ENCODE results near the gene GPX8. TPM values are rescaled to one million over a fixed set of nuclear protein-coding genes. Genes with fewer than 3 reads are reported as not detected.

Gene GPX8, protein sequence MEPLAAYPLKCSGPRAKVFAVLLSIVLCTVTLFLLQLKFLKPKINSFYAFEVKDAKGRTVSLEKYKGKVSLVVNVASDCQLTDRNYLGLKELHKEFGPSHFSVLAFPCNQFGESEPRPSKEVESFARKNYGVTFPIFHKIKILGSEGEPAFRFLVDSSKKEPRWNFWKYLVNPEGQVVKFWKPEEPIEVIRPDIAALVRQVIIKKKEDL
- 6.7 and 12.6 TPM in 2 replicates for total RNA-seq

DNA sequence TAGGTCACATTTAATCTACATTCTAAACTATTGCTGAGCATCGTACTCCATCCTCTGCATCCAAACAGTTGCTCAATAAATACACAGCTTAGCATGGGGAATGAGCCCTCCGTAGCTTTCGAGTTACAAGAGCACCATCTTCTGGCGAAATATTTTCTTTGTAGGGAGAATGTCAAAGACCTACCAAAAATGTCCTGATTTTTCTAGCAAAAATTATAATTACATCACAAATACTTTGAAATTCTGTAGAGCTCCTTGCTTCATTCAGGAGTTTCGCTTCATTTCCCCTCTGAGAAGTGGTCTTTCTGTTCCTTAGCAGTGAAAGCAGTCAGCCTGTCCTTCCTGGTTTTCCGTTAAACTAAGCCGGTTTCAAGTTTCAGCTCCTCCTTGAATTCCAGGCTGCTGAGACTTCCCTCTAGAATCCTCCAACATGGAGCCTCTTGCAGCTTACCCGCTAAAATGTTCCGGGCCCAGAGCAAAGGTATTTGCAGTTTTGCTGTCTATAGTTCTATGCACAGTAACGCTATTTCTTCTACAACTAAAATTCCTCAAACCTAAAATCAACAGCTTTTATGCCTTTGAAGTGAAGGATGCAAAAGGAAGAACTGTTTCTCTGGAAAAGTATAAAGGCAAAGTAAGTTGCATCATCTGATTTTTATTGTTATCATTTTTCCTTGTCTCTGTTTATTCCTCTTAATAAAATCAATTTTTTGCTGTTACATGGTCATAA lies at the start of gene GPX8:
Gene GPX8 (plus strand): TSS at position 409 of the 730 bp plus-strand sequence. CDS start 22 bp downstream, at position 431.
- peak; percentile 63 to 88 for DNase-seq (ENCODE audit: low read depth in 2 of 2)

DNA sequence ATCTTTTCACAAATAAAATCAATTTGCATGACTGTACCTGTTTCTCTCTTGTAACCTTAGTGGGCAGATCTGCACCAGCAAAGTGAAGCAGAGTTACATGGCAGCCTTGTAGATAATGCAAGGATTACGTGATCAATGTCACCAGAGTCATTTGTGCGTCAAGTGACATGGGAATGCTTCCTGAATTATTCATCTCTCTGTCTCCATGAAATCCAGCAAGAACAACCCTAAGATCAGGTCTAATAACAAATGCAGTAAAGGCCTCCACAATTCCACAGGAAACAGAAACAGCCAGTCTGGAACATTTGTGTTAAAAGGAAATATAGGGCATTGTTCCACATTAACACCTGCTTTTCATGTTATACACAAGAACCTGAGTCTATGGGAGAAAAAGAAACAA lies 49.8 kb upstream of the GPX8 start:
- peak; percentile 48 to 85 for DNase-seq (ENCODE audit: low read depth in 2 of 2)

DNA sequence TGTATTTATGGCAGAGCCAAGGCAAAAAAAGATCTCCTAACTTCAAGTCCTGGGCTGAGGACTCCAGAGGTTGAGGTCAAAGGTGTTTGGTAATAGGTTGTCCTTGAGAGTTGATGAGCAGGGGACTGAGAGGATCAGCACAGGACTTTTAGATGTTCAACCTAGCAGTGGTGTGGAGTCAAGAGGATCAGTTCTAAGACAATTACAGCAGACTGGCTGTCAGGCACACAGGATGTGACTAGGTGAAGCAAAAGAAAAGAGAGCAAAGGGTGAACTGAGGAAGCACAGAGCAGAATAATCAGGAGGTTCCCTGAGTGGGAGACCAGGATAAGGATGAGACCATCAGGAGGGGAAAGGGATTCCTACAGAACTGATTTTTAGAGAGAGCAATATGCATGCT lies 46.6 kb upstream of the GPX8 start:
- no peak for DNase-seq (ENCODE audit: low read depth in 2 of 2)

DNA sequence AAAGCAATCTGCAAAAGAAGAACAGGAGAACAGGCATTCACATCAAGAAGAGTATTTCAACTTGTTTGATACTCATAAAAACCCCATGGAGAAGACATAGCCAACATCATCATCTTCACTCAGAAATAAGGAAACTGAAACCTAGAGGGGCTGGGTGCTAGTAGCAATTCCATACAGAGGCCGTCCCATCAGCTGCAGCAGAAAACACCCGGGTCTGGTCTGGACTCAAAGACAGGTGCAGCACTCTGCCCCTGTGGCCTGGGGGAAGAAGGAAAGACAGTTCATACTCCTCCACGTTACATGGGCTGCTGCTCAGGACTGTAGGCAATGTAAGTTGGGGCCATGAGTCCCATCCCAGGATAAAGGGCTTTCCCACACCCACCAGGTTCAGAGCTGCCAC lies 45.9 kb upstream of the GPX8 start:
- no peak for DNase-seq (ENCODE audit: low read depth in 2 of 2)

DNA sequence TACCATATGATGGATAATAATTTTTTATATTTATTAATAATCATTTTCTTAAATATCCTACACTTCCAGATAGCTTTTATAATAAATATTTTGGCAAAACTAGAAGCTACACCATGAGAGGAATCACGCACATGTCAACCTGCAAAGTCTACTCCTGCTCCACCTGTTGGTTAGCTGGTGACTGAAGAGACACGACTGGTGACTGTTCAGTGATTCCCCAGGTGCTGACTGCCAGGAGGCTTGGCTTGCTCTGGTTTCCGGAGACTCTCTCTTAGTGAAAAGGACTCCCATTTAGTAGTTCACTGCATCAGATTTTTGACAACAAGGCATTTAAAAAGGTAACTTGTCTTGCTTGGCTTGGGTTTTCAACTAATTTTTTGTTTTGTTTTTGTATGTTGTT lies 36.6 kb upstream of the GPX8 start:
- no peak for DNase-seq (ENCODE audit: low read depth in 2 of 2)

DNA sequence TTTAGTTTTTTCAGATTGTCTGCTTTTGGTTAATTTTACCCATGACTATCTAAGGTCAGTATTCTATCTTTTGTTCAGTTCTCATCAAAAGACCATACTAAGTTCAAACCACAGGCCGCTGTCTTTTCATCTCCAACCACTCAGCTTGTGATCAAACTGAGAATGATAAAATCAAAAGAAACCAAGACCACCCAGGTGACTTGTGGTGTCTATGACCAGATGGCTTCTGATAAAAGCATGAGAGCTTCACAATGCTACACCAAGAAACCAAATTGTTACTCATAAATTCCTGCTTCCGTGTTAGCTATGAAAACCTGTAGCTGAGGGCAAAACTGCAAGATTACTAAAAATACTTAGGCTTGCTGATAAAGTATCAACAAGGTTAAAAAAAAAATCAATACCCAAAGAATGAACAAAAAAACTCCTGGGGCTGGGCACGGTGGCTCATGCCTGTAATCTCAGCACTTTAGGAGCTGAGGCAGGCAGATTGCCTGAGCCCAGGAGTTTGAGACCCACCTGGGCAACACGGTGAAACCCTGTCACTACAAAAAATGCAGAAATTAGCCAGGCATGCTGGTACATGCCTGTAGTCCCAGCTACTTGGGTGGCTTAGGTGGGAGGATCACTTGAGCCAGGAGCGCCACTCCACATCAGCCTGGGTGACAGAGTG lies 25.8 kb upstream of the GPX8 start:
- DNase-seq (ENCODE audit: low read depth in 2 of 2) = no peak

DNA sequence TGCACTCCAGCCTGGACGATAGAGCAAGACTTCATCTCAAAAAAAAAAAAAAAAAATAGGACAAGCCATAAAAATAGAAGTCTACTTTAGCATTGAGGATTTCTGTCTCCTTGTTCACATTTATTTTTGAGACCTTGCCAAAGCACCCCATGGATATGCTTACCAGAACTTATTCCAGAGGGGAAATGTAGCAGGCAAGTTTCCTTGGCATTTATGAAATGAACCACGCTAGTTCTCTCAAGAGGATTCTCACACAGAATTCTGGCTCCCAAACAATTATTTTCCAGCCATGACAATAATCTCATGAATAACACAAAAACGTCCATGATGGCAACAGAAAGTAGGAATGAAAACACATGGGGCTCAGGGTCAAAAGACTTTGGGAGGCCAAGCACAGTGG lies 23.4 kb upstream of the GPX8 start:
- no peak for DNase-seq (ENCODE audit: low read depth in 2 of 2)

DNA sequence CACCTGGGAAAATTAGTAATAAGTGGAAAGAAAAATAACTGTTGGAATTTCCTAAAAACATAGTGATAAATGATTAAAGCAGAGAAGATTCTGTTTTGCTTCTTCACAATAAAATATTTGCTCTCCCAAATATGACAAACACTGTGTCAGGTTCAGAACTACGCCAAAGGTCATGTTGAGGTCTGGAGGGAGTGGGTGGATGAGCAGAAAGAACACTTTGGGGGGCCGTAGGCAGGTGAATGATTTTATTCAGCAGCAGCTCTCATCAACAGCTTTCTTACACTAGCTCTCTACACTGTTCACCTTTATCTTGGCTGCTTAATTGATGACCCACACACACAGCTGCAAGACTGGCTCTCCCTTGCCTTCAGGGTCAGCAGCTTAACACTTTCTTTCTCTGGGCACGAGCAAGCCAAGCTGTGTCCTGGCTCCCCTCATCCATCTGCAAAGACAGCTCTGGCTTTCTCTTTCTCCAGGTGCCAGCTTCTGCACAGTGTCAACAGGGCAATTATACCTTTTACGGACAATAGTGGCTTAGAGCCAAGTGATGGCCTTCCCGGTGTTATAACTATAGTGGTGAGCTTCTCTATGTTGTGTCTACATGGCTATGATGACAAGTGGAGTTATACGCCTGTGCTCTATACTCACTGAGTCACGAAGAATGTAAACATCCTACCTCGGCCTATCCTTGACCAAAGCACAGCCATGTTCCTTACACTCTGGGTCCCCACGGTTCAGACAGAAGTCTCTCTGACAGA lies 18.9 kb upstream of the GPX8 start:
- peak; percentile 29 to 39 for DNase-seq (ENCODE audit: low read depth in 2 of 2)

DNA sequence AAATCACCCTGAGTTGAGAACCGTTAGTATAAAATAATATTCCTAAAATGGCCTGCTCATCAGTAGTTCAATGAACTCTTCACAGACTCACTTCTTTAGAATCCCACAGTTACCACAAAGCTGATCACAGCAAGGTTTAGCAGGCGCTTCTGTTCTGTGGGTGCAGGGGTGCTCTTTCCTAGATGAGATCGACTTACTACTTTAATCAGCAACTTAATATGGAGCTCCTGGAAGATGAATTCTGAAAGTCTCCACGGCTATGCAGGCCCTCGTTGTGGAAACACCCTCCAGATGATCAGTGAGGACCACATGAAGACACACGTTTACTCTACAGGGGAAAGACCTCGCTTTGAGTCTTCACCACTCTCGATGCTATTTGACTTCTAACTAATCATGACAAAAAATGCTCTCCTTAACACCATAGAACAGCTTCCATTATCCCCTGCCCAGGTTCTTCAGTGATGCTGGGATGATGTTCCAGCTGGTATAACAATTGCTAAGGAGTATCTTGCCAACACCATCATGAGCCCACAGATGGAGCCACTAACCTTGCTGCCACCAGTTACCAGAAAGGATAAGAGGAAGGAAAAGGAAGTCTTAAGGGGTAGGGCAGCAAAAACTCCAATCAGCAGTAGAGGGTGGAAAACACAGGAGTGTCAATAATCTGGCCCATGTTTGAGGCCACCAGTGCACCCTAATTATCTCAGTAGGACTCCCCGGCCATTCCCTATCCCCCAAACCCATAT lies 17.9 kb upstream of the GPX8 start:
- DNase-seq (ENCODE audit: low read depth in 2 of 2) = no peak

DNA sequence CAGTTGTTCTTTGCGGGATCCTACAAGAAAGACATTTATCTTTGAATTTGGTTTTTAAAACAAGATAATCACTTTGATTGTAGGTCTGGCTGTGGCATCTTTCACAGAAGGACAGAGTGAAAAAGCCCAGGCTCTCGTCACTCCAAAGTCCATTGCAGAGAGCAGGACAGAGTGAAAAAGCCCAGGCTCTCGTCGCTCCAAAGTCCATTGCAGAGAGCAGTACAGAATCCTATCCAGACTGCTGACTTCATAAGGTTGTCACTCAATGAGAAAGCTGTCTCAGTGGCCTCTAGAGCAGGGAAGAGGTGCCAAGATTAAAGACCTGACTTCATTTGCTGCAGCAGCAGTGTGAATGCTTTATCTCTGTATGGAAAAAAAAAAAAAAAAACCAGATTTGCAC lies 16.3 kb upstream of the GPX8 start:
- DNase-seq (ENCODE audit: low read depth in 2 of 2) = no peak

DNA sequence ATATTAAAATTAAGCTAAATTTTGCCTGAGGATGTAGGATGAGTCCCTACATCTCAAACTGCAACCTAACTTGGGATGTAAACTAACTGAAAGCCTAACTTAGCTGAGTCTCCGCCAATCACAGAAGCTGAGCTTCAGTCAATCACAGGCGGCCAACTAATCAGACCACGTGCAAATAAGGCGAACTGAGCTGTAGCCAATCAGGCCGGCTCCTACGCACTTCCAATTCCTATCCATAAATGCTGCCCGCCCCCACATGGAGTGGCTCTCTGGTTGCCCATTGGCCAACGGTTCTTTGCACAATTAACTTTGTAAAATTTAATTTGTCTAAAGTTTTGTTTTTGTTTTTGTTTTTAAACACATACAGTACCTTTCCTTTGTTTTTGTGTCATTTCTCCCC lies 13.9 kb upstream of the GPX8 start:
- no peak for DNase-seq (ENCODE audit: low read depth in 2 of 2)

DNA sequence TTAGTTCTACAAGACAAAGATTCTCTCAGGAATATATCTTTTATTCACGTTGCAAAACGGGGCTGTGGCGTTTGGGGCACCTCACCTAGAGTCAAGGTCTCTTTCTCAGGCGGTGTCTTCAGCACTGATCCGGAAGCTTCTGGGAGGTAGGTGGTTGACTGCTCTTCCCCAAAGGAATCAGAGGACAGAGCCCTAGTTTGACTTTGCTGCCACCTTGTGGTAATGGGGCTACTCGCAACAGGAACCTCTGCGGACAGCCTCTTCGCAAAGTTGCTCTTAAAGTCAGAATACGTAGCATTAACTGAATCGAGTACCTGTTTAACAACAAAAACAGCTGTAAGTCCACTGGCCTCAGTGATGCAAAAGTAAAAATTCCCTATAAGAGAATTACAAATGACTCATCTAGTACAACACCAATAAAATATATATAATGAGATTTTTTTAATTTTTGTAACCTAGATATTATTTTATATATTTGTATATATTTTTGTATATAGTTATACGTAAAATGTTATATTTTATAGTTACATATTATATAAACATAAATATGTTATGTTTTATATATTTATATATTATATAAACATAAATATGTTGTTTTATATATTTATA lies 13.3 kb upstream of the GPX8 start:
- DNase-seq (ENCODE audit: low read depth in 2 of 2) = peak; percentile 72 to 85

DNA sequence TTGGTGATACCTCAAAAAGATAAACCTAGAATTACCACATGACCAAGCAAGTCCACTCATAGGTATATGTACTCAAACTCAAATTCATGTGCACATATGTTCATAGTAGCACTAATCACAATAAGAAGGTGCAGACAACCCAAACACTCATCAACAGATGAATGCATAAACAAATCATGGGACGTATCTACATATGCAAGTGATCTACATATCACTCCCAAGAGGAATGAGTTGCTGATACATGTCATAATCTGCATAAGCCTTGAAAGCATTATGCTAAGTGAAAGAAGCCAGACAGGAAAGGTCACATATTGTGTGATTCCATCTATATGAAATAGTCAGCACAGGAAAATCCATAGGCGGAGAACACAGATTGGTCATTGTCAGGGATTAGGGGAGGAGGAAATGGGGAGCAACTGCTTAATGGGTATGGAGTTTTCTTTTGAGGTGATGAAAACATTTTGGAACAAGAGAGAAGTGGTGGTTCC lies 10.6 kb upstream of the GPX8 start:
- no peak for DNase-seq (ENCODE audit: low read depth in 2 of 2)

DNA sequence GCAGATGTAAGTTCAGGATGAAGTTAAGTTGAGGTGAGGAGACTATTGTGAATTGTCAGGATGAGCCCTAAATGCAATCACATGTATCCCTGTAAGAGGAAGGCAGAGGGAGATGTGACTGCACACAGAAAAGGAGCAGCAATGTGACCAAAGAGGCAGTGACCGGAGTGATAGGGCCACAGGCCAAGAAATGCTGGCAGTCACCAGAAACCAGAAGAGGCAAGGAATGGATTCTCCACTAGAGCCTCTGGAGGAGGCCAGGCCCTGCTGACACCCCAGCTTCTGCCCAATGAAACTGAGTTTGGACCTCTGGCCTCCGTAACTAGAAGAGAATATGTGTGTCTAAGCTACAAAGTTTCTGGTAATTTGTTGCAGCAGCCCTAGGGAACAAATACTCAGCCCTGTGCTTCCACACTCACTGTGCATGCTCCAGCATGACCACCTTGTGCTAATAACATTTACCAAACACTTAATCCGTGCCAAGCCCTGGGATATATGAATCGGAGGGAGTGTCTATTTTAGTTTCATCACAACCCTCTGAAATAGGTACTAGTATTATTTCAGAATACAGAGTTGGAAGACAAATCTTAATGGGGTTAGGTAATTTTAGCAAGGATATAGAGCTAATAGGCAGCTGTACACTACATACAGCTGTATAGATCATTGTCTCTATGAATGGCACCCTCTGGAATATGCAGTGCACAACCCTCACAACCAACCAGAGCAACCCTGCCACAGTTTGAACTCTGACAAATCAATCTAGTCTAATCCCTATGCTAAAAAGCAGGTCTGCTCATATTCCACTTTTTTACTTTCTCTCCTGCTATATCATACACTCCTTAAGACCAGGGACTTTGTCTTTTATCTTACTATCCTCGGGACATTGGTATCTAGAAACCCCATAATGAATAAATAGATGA lies 7.8 kb upstream of the GPX8 start:
- DNase-seq (ENCODE audit: low read depth in 2 of 2) = peak in 1 of 2 donors; percentile 65

DNA sequence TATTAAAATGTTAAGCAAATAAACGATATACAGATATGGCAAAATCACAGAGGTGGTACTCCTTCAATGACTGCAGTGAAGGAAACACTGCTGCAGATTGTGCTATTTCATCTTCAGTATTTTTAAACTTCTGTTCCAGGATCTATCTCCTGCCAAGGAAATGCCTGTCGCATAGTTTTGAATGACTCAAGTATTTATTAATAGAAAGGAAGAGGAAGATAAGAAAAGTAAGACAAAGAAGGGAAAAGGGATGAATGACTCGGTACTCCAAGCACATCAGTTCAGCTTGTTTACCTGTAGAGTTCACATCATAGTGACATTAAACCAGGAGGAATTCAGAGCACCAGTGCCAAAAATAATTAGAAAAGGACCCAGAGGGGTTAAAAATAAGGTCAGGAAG lies 5.1 kb upstream of the GPX8 start:
- peak in 1 of 2 donors; percentile 89 for DNase-seq (ENCODE audit: low read depth in 2 of 2)

DNA sequence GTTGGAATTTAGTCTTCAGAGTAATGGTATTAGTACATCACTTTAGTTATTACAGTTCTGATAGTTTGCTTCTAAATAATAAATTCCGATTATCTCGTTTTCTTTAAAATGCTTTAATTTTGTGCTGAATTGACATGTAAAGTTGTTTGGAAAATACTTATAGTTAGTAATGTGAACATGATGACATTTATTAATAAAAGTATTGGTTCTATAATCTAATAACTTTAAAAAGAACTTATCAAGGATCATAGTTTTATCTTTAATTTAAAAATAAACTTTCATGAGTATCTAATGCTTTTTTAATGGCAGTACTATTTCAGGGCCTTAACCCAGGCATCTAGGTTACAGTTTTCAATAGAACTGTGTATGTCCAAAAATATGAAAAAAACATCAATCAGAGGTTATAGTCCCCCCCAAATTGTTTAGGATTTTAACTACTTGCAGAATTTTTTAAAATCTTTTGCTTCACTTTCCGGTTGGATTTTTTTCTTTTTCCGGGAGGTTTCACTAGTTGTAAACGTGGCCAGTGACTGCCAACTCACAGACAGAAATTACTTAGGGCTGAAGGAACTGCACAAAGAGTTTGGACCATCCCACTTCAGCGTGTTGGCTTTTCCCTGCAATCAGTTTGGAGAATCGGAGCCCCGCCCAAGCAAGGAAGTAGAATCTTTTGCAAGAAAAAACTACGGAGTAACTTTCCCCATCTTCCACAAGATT lies 680 bp downstream of the GPX8 start:
- peak in 1 of 2 donors; percentile 96 for DNase-seq (ENCODE audit: low read depth in 2 of 2)

DNA sequence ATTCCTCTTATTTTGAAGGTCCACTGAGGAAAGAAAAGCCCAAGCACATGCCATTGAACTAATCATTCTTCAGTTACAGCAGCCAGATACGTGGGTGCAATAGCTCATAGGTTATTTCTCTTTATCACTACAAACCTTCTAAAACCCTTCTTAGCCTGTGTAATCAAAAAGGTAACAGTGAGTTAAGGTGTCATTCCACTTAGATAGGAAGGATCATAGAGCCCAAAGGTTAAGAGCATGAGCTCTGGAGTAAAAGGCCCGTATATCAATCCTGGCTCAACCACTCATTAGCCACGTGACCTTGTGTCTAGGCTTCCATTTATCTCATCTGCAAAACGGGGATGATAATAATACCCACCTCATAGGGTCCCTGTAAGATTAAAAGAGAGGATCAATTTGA lies 2.7 kb downstream of the GPX8 start:
- DNase-seq (ENCODE audit: low read depth in 2 of 2) = no peak

DNA sequence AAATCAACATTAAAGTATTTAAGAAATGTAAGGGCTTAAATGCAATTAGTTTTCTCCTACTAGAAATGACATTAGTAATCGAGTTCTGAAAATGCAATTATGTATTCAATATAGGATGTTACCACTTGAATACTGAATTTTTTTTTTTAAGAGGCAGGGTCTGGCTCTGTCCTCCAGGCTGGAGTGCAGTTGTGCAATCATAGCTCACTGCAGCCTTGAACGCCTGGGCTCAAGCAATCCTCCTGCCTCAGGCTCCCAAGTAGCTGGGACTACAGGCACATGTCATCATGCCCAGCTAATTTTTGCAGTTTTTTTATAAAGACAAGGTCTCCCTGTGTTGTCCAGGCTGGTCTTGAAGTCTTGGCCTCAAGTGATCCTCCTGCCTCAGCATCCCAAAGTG lies 11.5 kb downstream of the GPX8 start:
- no peak for DNase-seq (ENCODE audit: low read depth in 2 of 2)
